ENCODE results near the gene HOXD11.

Gene HOXD11

GRCh38 chr2:176106581-176107539 lies at the start of gene HOXD11:
HOXD11 (plus strand) TSS chr2:176107280; CDS start chr2:176107356, 76 bp downstream.
- DNase-seq (ENCODE audit: low spot score) = no peak

- no peak for DNase-seq (ENCODE audit: low spot score)
Observed at GRCh38 chr2:176063958-176064357, 43.1 kb upstream of the HOXD11 start.

- DNase-seq (ENCODE audit: low spot score) = no peak
Observed at GRCh38 chr2:176066645-176067588, 40.2 kb upstream of the HOXD11 start.

GRCh38 chr2:176067589-176068418 lies 39.3 kb upstream of the HOXD11 start:
- no peak for DNase-seq (ENCODE audit: low spot score)

GRCh38 chr2:176068419-176068832 lies 38.7 kb upstream of the HOXD11 start:
- no peak for DNase-seq (ENCODE audit: low spot score)

GRCh38 chr2:176071330-176072291 lies 35.5 kb upstream of the HOXD11 start:
- DNase-seq (ENCODE audit: low spot score) = no peak

GRCh38 chr2:176072292-176072669 lies 34.8 kb upstream of the HOXD11 start:
- DNase-seq (ENCODE audit: low spot score) = no peak

- no peak for DNase-seq (ENCODE audit: low spot score)
Observed at GRCh38 chr2:176072951-176073904, 33.9 kb upstream of the HOXD11 start.

GRCh38 chr2:176074919-176075425 lies 32.1 kb upstream of the HOXD11 start:
- DNase-seq (ENCODE audit: low spot score) = no peak

GRCh38 chr2:176075481-176075880 lies 31.6 kb upstream of the HOXD11 start:
- DNase-seq (ENCODE audit: low spot score) = no peak

- no peak for DNase-seq (ENCODE audit: low spot score)
Observed at GRCh38 chr2:176076063-176076462, 31.0 kb upstream of the HOXD11 start.

GRCh38 chr2:176076796-176077195 lies 30.3 kb upstream of the HOXD11 start:
- no peak for DNase-seq (ENCODE audit: low spot score)

- DNase-seq (ENCODE audit: low spot score) = no peak
Observed at GRCh38 chr2:176078541-176079284, 28.4 kb upstream of the HOXD11 start.

GRCh38 chr2:176079285-176079830 lies 27.7 kb upstream of the HOXD11 start:
- no peak for DNase-seq (ENCODE audit: low spot score)

GRCh38 chr2:176079831-176080539 lies 27.1 kb upstream of the HOXD11 start:
- no peak for DNase-seq (ENCODE audit: low spot score)

GRCh38 chr2:176080540-176081375 lies 26.3 kb upstream of the HOXD11 start:
- no peak for DNase-seq (ENCODE audit: low spot score)

Data from pons (tissue), 1 donor.